Liver (tissue), 3 donors: ENCODE results near the gene OSBP2.

Source experiments
- EGR1 ChIP-seq, 2 donors: IDR thresholded peaks; 2 replicates each; pipeline ENCODE4 v1.6.1; 2016 to 2018; ENCODE audit warnings: antibody characterized with exemption in 2 of 2, low read depth in 2 of 2
- FOXA1 ChIP-seq: IDR thresholded peaks from 2 replicates; pipeline ENCODE4 v1.6.1; 2016; ENCODE audit warnings: antibody characterized with exemption
- GABPA ChIP-seq, 2 donors: IDR thresholded peaks in 1 of 2; conservative IDR thresholded peaks in 1 of 2; 2 replicates each; pipeline ENCODE4 v1.6.1; 2016; ENCODE audit warnings: antibody characterized with exemption in 2 of 2, mild to moderate bottlenecking in 1 of 2, moderate library complexity in 1 of 2
- JUND ChIP-seq, 2 donors: IDR thresholded peaks; 2 replicates each; pipeline ENCODE4 v1.6.1; 2016; ENCODE audit warnings: antibody characterized with exemption in 2 of 2
- RAD21 ChIP-seq, 2 donors: IDR thresholded peaks; 2 replicates each; pipeline ENCODE4 v1.6.1; 2016; ENCODE audit warnings: antibody characterized with exemption in 2 of 2, mild to moderate bottlenecking in 2 of 2
- RXRA ChIP-seq, 2 donors: IDR thresholded peaks; 2 replicates each; pipeline ENCODE4 v1.6.1; 2017 to 2018; ENCODE audit warnings: antibody characterized with exemption in 2 of 2, mild to moderate bottlenecking in 1 of 2
- SP1 ChIP-seq: IDR thresholded peaks from 2 replicates; pipeline ENCODE4 v1.6.1; 2018; ENCODE audit warnings: antibody characterized with exemption, mild to moderate bottlenecking
- TAF1 ChIP-seq: conservative IDR thresholded peaks from 2 replicates; pipeline ENCODE4 v1.6.1; 2016; ENCODE audit warnings: antibody characterized with exemption, mild to moderate bottlenecking
- YY1 ChIP-seq: IDR thresholded peaks from 2 replicates; pipeline ENCODE4 v1.6.1; 2016; ENCODE audit warnings: antibody characterized with exemption, mild to moderate bottlenecking
- TF ChIP-seq, protein P1 (sequence below): fragments of 150-350 bp; IDR thresholded peaks from 2 replicates; pipeline ENCODE4 v1.5.1; 2017; ENCODE audit warnings: improper control_type of control experiment, low read depth, low read length; ENCODE audit not compliant: missing input control
- TF ChIP-seq, protein P2 (sequence below): IDR thresholded peaks from 2 replicates; pipeline ENCODE4 v1.6.1; 2016; ENCODE audit warnings: antibody characterized with exemption, mild to moderate bottlenecking
- TF ChIP-seq, protein P3 (sequence below): IDR thresholded peaks from 2 replicates; pipeline ENCODE4 v1.6.1; 2016; ENCODE audit warnings: antibody characterized with exemption
- TF ChIP-seq, protein P4 (sequence below): IDR thresholded peaks from 2 replicates; pipeline ENCODE4 v1.6.1; 2016; ENCODE audit warnings: antibody characterized with exemption
- TF ChIP-seq, protein P5 (sequence below): IDR thresholded peaks from 2 replicates; pipeline ENCODE4 v1.6.1; 2016; ENCODE audit warnings: antibody characterized with exemption
- donor health status: healthy.
- donor health status: healthy.

DNA sequence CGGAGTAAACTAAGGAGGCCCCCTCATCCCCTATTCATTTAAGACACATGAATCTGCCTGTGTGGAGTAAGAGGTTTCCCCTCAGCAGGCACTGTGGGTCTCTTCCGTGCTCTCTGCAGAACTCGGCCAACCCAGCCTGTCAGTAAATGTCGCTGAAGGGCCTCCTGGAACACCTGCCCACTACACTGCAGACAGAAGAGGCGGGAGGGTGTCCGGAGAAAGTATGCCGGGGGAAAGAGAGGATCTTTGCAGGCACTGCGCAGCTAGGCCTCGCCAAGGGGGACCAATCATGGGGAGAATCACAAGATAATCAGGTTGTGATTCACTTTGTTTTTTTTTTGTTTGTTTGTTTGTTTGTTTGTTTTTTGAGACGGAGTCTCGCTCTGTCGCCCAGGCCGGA lies 163.1 kb downstream of the OSBP2 start:
- TF ChIP-seq, protein P1, sequence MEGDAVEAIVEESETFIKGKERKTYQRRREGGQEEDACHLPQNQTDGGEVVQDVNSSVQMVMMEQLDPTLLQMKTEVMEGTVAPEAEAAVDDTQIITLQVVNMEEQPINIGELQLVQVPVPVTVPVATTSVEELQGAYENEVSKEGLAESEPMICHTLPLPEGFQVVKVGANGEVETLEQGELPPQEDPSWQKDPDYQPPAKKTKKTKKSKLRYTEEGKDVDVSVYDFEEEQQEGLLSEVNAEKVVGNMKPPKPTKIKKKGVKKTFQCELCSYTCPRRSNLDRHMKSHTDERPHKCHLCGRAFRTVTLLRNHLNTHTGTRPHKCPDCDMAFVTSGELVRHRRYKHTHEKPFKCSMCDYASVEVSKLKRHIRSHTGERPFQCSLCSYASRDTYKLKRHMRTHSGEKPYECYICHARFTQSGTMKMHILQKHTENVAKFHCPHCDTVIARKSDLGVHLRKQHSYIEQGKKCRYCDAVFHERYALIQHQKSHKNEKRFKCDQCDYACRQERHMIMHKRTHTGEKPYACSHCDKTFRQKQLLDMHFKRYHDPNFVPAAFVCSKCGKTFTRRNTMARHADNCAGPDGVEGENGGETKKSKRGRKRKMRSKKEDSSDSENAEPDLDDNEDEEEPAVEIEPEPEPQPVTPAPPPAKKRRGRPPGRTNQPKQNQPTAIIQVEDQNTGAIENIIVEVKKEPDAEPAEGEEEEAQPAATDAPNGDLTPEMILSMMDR: no peak
- TF ChIP-seq GABPA (IDR thresholded peaks at IDR 0.05 in 1 of 2, conservative IDR thresholded peaks at IDR 0.05 in 1 of 2) (no peak), YY1 (no peak), TAF1 (no peak), JUND (IDR thresholded peaks at IDR 0.05) (no peak), EGR1 (IDR thresholded peaks at IDR 0.05; ENCODE audit: low read depth in 2 of 2) (no peak), RAD21 (IDR thresholded peaks at IDR 0.05) (no peak), SP1 (no peak), FOXA1 (no peak), RXRA (IDR thresholded peaks at IDR 0.05) (no peak)
- TF ChIP-seq, protein P2, sequence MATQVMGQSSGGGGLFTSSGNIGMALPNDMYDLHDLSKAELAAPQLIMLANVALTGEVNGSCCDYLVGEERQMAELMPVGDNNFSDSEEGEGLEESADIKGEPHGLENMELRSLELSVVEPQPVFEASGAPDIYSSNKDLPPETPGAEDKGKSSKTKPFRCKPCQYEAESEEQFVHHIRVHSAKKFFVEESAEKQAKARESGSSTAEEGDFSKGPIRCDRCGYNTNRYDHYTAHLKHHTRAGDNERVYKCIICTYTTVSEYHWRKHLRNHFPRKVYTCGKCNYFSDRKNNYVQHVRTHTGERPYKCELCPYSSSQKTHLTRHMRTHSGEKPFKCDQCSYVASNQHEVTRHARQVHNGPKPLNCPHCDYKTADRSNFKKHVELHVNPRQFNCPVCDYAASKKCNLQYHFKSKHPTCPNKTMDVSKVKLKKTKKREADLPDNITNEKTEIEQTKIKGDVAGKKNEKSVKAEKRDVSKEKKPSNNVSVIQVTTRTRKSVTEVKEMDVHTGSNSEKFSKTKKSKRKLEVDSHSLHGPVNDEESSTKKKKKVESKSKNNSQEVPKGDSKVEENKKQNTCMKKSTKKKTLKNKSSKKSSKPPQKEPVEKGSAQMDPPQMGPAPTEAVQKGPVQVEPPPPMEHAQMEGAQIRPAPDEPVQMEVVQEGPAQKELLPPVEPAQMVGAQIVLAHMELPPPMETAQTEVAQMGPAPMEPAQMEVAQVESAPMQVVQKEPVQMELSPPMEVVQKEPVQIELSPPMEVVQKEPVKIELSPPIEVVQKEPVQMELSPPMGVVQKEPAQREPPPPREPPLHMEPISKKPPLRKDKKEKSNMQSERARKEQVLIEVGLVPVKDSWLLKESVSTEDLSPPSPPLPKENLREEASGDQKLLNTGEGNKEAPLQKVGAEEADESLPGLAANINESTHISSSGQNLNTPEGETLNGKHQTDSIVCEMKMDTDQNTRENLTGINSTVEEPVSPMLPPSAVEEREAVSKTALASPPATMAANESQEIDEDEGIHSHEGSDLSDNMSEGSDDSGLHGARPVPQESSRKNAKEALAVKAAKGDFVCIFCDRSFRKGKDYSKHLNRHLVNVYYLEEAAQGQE: no peak
- TF ChIP-seq, protein P3, sequence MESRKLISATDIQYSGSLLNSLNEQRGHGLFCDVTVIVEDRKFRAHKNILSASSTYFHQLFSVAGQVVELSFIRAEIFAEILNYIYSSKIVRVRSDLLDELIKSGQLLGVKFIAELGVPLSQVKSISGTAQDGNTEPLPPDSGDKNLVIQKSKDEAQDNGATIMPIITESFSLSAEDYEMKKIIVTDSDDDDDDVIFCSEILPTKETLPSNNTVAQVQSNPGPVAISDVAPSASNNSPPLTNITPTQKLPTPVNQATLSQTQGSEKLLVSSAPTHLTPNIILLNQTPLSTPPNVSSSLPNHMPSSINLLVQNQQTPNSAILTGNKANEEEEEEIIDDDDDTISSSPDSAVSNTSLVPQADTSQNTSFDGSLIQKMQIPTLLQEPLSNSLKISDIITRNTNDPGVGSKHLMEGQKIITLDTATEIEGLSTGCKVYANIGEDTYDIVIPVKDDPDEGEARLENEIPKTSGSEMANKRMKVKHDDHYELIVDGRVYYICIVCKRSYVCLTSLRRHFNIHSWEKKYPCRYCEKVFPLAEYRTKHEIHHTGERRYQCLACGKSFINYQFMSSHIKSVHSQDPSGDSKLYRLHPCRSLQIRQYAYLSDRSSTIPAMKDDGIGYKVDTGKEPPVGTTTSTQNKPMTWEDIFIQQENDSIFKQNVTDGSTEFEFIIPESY: no peak
- TF ChIP-seq, protein P4, sequence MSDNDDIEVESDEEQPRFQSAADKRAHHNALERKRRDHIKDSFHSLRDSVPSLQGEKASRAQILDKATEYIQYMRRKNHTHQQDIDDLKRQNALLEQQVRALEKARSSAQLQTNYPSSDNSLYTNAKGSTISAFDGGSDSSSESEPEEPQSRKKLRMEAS: no peak
- TF ChIP-seq, protein P5, sequence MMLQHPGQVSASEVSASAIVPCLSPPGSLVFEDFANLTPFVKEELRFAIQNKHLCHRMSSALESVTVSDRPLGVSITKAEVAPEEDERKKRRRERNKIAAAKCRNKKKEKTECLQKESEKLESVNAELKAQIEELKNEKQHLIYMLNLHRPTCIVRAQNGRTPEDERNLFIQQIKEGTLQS: no peak
